HEK293 (cell line): ENCODE results near the gene PDE4D.

ENCODE experiments used
- CTCF ChIA-PET: fragments of 350-600 bp; formaldehyde crosslinking; extraction: SDS; loops from one replicate; lab custom pipeline; 2021; ENCODE audit warnings: antibody characterized with exemption; lab: Yijun Ruan, JAX
- POLR2A ChIA-PET: fragments of 300-600 bp; formaldehyde crosslinking; extraction: SDS; loops from one replicate; lab custom pipeline; 2020; ENCODE audit warnings: antibody characterized with exemption, inconsistent platforms; lab: Yijun Ruan, JAX
- H3K27ac ChIP-seq: fragments of 200-500 bp; sonication (Bioruptor generic); 2 replicates; pipeline ENCODE4 v1.5.1; 2014; ENCODE audit warnings: low read depth, low read length, control low read depth, inconsistent platforms; ENCODE audit errors: extremely low read depth
- H3K36me3 ChIP-seq, 2 experiments: fragments of 200-500 bp in 1 of 2; sonication (Bioruptor generic) in 1 of 2; 1 replicate in 1 of 2; 2 replicates in 1 of 2; pipeline ENCODE4 v1.5.1; 2014 to 2017; ENCODE audit warnings: inconsistent platforms in 2 of 2, low read length in 2 of 2; ENCODE audit not compliant: control insufficient read depth in 2 of 2, insufficient read depth in 1 of 2
- H3K4me1 ChIP-seq: fragments of 200-500 bp; sonication (Bioruptor generic); 2 replicates; pipeline ENCODE4 v1.5.1; 2014; ENCODE audit warnings: mild to moderate bottlenecking, low read length, inconsistent platforms; ENCODE audit not compliant: control insufficient read depth, insufficient read depth
- H3K4me3 ChIP-seq: 2 replicates; pipeline ENCODE4 v1.5.1; 2011; ENCODE audit warnings: low read depth, mild to moderate bottlenecking, control low read depth, low read length, moderate library complexity
- H3K9me3 ChIP-seq: fragments of 200-500 bp; sonication (Bioruptor generic); 2 replicates; pipeline ENCODE4 v1.5.1; 2014; ENCODE audit warnings: low read depth, low read length, inconsistent platforms; ENCODE audit not compliant: control insufficient read depth, insufficient read depth
- FEZF1 ChIP-seq: fragments of 450-650 bp; formaldehyde crosslinking; IDR thresholded peaks from 2 replicates; pipeline ENCODE4 v1.5.1; 2016; ENCODE audit warnings: missing biosample characterization, missing genetic modification characterization
- KLF8 ChIP-seq: fragments of 450-650 bp; formaldehyde crosslinking; IDR thresholded peaks from 2 replicates; pipeline ENCODE4 v1.5.1; 2016; ENCODE audit warnings: missing biosample characterization, missing genetic modification characterization
- OSR2 ChIP-seq: fragments of 450-650 bp; formaldehyde crosslinking; IDR thresholded peaks from 2 replicates; pipeline ENCODE4 v1.5.1; 2016; ENCODE audit warnings: missing biosample characterization, missing genetic modification characterization
- REPIN1 ChIP-seq: fragments of 450-650 bp; formaldehyde crosslinking; IDR thresholded peaks from 2 replicates; pipeline ENCODE4 v1.5.1; 2017; ENCODE audit warnings: missing biosample characterization, missing genetic modification characterization, low read depth
- WT1 ChIP-seq: fragments of 450-650 bp; formaldehyde crosslinking; IDR thresholded peaks from 2 replicates; pipeline ENCODE4 v1.5.1; 2016; ENCODE audit warnings: missing biosample characterization, missing genetic modification characterization
- YY2 ChIP-seq: fragments of 450-650 bp; formaldehyde crosslinking; IDR thresholded peaks from 2 replicates; pipeline ENCODE4 v1.5.1; 2016; ENCODE audit warnings: missing biosample characterization, missing genetic modification characterization
- ZNF121 ChIP-seq: fragments of 450-650 bp; formaldehyde crosslinking; IDR thresholded peaks from 2 replicates; pipeline ENCODE4 v1.5.1; 2016; ENCODE audit warnings: missing biosample characterization, missing genetic modification characterization
- ZNF184 ChIP-seq: fragments of 450-650 bp; IDR thresholded peaks from 2 replicates; pipeline ENCODE4 v1.5.1; 2018; ENCODE audit warnings: missing biosample characterization, mild to moderate bottlenecking, missing genetic modification characterization
- ZNF248 ChIP-seq: fragments of 450-650 bp; formaldehyde crosslinking; IDR thresholded peaks from 2 replicates; pipeline ENCODE4 v1.5.1; 2017; ENCODE audit warnings: missing biosample characterization, missing genetic modification characterization
- ZNF292 ChIP-seq: fragments of 450-650 bp; formaldehyde crosslinking; IDR thresholded peaks from 2 replicates; pipeline ENCODE4 v1.5.1; 2016; ENCODE audit warnings: low read depth, missing biosample characterization, missing genetic modification characterization, borderline replicate concordance
- ZNF311 ChIP-seq: fragments of 450-650 bp; formaldehyde crosslinking; IDR thresholded peaks from 2 replicates; pipeline ENCODE4 v1.5.1; 2017; ENCODE audit warnings: missing biosample characterization, missing genetic modification characterization, borderline replicate concordance
- ZNF335 ChIP-seq: fragments of 450-650 bp; formaldehyde crosslinking; conservative IDR thresholded peaks from 2 replicates; pipeline ENCODE4 v1.5.1; 2016; ENCODE audit warnings: missing biosample characterization, missing genetic modification characterization
- ZNF350 ChIP-seq: fragments of 450-650 bp; formaldehyde crosslinking; IDR thresholded peaks from 2 replicates; pipeline ENCODE4 v1.5.0; 2017; ENCODE audit warnings: missing biosample characterization, mild to moderate bottlenecking, missing genetic modification characterization
- ZNF426 ChIP-seq: fragments of 450-650 bp; formaldehyde crosslinking; IDR thresholded peaks from 2 replicates; pipeline ENCODE4 v1.5.1; 2017; ENCODE audit warnings: missing biosample characterization, missing genetic modification characterization, mild to moderate bottlenecking, inconsistent platforms, moderate library complexity
- ZNF433 ChIP-seq: fragments of 450-650 bp; formaldehyde crosslinking; IDR thresholded peaks from 2 replicates; pipeline ENCODE4 v1.5.1; 2016; ENCODE audit warnings: missing biosample characterization, missing genetic modification characterization, low read depth
- ZNF530 ChIP-seq: fragments of 450-650 bp; formaldehyde crosslinking; IDR thresholded peaks from 2 replicates; pipeline ENCODE4 v1.5.1; 2016; ENCODE audit warnings: low read depth, missing biosample characterization, missing genetic modification characterization
- ZNF629 ChIP-seq: fragments of 450-650 bp; formaldehyde crosslinking; IDR thresholded peaks from 2 replicates; pipeline ENCODE4 v1.5.1; 2017; ENCODE audit warnings: missing biosample characterization, missing genetic modification characterization
- ZNF670 ChIP-seq: fragments of 450-650 bp; formaldehyde crosslinking; IDR thresholded peaks from 2 replicates; pipeline ENCODE4 v1.5.1; 2016; ENCODE audit warnings: missing biosample characterization, missing genetic modification characterization, low read depth
- TF ChIP-seq, protein P1 (sequence below): fragments of 450-650 bp; formaldehyde crosslinking; IDR thresholded peaks from 2 replicates; pipeline ENCODE4 v1.5.1; 2016; ENCODE audit warnings: missing biosample characterization, missing genetic modification characterization
- TF ChIP-seq, protein P2 (sequence below): fragments of 450-650 bp; formaldehyde crosslinking; IDR thresholded peaks from 2 replicates; pipeline ENCODE4 v1.5.1; 2016; ENCODE audit warnings: missing biosample characterization, missing genetic modification characterization
- TF ChIP-seq, protein P3 (sequence below): fragments of 450-650 bp; formaldehyde crosslinking; IDR thresholded peaks from 2 replicates; pipeline ENCODE4 v1.5.1; 2017; ENCODE audit warnings: missing biosample characterization, missing genetic modification characterization
- TF ChIP-seq, protein P4 (sequence below): fragments of 450-650 bp; formaldehyde crosslinking; IDR thresholded peaks from 2 replicates; pipeline ENCODE4 v1.5.1; 2016; ENCODE audit warnings: missing biosample characterization, missing genetic modification characterization
- TF ChIP-seq, protein P5 (sequence below): fragments of 450-650 bp; formaldehyde crosslinking; IDR thresholded peaks from 2 replicates; pipeline ENCODE4 v1.5.1; 2016; ENCODE audit warnings: missing biosample characterization, missing genetic modification characterization, low read depth

Gene PDE4D

DNA sequence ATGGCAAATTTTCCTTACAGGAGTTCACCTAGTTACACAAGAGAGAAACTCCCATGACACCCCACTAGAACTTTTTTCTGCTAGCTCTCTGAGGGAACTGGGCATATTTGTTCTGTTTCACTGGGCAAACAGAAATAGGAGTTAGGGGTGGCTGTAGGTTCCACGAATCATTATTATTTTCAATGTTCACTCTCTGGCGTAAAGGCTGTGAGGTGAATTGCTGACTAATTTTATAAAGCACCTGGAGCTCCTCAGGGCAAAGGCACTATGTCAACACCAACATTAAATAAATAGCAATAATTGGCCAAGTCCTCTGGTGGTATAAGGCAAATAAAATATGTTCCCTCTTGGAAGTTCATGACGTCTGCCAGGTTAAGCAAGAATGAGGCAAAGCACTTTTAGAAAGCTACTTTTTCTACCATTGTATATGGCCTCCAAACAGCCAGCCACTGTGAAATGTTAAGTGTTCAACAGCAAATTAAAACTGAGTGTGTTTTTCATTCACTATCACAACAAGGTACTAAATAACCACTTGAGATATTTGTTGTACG is 344.6 kb downstream of the PDE4D start:
- POLR2A ChIA-PET = no interaction called here
- peak; percentile 67 for TF ChIP-seq FEZF1 (tag by site-specific recombination)
- TF ChIP-seq ZNF335 = peak; percentile 30; the same call in 1 of the 2 replicates
- TF ChIP-seq, protein P1, sequence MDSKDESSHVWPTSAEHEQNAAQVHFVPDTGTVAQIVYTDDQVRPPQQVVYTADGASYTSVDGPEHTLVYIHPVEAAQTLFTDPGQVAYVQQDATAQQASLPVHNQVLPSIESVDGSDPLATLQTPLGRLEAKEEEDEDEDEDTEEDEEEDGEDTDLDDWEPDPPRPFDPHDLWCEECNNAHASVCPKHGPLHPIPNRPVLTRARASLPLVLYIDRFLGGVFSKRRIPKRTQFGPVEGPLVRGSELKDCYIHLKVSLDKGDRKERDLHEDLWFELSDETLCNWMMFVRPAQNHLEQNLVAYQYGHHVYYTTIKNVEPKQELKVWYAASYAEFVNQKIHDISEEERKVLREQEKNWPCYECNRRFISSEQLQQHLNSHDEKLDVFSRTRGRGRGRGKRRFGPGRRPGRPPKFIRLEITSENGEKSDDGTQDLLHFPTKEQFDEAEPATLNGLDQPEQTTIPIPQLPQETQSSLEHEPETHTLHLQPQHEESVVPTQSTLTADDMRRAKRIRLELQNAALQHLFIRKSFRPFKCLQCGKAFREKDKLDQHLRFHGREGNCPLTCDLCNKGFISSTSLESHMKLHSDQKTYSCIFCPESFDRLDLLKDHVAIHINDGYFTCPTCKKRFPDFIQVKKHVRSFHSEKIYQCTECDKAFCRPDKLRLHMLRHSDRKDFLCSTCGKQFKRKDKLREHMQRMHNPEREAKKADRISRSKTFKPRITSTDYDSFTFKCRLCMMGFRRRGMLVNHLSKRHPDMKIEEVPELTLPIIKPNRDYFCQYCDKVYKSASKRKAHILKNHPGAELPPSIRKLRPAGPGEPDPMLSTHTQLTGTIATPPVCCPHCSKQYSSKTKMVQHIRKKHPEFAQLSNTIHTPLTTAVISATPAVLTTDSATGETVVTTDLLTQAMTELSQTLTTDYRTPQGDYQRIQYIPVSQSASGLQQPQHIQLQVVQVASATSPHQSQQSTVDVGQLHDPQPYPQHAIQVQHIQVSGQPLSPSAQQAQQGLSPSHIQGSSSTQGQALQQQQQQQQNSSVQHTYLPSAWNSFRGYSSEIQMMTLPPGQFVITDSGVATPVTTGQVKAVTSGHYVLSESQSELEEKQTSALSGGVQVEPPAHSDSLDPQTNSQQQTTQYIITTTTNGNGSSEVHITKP (tag by site-specific recombination) = peak; percentile 69
- no peak for TF ChIP-seq ZNF248 (tag by site-specific recombination)
- TF ChIP-seq WT1 (tag by site-specific recombination) = peak; percentile 20; the same call in 1 of the 2 replicates
- TF ChIP-seq, protein P2, sequence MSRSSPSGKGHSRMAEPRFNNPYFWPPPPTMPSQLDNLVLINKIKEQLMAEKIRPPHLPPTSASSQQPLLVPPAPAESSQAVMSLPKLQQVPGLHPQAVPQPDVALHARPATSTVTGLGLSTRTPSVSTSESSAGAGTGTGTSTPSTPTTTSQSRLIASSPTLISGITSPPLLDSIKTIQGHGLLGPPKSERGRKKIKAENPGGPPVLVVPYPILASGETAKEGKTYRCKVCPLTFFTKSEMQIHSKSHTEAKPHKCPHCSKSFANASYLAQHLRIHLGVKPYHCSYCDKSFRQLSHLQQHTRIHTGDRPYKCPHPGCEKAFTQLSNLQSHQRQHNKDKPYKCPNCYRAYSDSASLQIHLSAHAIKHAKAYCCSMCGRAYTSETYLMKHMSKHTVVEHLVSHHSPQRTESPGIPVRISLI (tag by site-specific recombination) = peak; percentile 36; the same call in 1 of the 2 replicates
- TF ChIP-seq, protein P3, sequence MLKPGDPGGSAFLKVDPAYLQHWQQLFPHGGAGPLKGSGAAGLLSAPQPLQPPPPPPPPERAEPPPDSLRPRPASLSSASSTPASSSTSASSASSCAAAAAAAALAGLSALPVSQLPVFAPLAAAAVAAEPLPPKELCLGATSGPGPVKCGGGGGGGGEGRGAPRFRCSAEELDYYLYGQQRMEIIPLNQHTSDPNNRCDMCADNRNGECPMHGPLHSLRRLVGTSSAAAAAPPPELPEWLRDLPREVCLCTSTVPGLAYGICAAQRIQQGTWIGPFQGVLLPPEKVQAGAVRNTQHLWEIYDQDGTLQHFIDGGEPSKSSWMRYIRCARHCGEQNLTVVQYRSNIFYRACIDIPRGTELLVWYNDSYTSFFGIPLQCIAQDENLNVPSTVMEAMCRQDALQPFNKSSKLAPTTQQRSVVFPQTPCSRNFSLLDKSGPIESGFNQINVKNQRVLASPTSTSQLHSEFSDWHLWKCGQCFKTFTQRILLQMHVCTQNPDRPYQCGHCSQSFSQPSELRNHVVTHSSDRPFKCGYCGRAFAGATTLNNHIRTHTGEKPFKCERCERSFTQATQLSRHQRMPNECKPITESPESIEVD (tag by site-specific recombination) = peak; percentile 96
- peak; percentile 74 for TF ChIP-seq OSR2
- TF ChIP-seq REPIN1 = no peak
- 0 out of 2 replicates have a peak, but pooled peaks have one; percentile 34 for TF ChIP-seq ZNF629 (tag by site-specific recombination)
- no peaks in the 10 kb centered on the region for H3K9me3 ChIP-seq
- H3K4me1 ChIP-seq = peaks cover 5% of the 10 kb centered on the region; the same call in 1 of the 2 replicates
- H3K27ac ChIP-seq = no peak overlapping the region
- CTCF ChIA-PET = interaction anchor here (0.6 to 0.7 kb wide), 4 partner anchors 37 to 621 kb away, joined by 3 read pairs; no protein-coding TSS in a partner anchor
- no peak overlapping the region for H3K4me3 ChIP-seq
- no peaks in the 10 kb centered on the region for H3K36me3 ChIP-seq

DNA sequence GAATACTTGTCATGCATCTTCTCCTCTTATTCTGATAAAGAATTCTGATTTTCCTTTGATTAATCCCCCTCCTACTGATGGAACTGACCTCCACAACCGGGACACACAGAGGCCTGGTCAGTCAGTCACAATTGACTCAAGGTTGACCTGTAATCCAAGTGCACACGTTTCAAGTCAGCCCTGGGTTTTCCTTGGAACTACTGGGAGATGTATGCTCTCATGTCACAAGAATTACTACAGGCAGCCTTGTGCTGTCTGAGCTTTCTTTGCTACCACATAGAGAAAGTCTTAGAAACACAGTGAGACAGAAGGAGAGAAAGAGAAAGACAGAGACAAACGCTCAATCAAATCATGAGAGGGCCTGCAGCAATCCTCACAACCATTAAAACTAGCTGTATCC is 345.8 kb downstream of the PDE4D start:
- no peaks in the 10 kb centered on the region for H3K9me3 ChIP-seq
- ChIA-PET CTCF (interaction anchor here (0.7 kb wide), 2 partner anchors 31 to 128 kb away, joined by 4 to 6 read pairs; no protein-coding TSS in a partner anchor), POLR2A (no interaction called here)
- no peaks in the 10 kb centered on the region for H3K36me3 ChIP-seq
- TF ChIP-seq ZNF426 (tag by site-specific recombination) (no peak), YY2 (tag by site-specific recombination) (no peak), KLF8 (no peak), ZNF121 (no peak), ZNF433 (no peak), ZNF670 (no peak), ZNF292 (tag by site-specific recombination) (no peak), ZNF530 (tag by site-specific recombination) (no peak), ZNF184 (tag by site-specific recombination) (no peak), ZNF311 (tag by site-specific recombination) (no peak), ZNF350 (tag by site-specific recombination) (no peak)
- TF ChIP-seq, protein P4, sequence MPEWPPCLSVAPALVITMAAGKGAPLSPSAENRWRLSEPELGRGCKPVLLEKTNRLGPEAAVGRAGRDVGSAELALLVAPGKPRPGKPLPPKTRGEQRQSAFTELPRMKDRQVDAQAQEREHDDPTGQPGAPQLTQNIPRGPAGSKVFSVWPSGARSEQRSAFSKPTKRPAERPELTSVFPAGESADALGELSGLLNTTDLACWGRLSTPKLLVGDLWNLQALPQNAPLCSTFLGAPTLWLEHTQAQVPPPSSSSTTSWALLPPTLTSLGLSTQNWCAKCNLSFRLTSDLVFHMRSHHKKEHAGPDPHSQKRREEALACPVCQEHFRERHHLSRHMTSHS (tag by site-specific recombination) = no peak
- TF ChIP-seq, protein P5, sequence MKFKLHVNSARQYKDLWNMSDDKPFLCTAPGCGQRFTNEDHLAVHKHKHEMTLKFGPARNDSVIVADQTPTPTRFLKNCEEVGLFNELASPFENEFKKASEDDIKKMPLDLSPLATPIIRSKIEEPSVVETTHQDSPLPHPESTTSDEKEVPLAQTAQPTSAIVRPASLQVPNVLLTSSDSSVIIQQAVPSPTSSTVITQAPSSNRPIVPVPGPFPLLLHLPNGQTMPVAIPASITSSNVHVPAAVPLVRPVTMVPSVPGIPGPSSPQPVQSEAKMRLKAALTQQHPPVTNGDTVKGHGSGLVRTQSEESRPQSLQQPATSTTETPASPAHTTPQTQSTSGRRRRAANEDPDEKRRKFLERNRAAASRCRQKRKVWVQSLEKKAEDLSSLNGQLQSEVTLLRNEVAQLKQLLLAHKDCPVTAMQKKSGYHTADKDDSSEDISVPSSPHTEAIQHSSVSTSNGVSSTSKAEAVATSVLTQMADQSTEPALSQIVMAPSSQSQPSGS (tag by site-specific recombination) = no peak
- no peak overlapping the region for H3K27ac ChIP-seq
- no peak overlapping the region for H3K4me3 ChIP-seq
- peaks cover 15% of the 10 kb centered on the region for H3K4me1 ChIP-seq
